NCI-H1694 treated with DMSO at 0.1 percent for 48 hours (cell line): Measurements from ENCODE around the gene SLC36A1.

Experiments used
- DNase-seq: peaks from one replicate; lab custom pipeline; 2025; lab: John Stamatoyannopoulos, UW

SLC36A1 gene

DNA sequence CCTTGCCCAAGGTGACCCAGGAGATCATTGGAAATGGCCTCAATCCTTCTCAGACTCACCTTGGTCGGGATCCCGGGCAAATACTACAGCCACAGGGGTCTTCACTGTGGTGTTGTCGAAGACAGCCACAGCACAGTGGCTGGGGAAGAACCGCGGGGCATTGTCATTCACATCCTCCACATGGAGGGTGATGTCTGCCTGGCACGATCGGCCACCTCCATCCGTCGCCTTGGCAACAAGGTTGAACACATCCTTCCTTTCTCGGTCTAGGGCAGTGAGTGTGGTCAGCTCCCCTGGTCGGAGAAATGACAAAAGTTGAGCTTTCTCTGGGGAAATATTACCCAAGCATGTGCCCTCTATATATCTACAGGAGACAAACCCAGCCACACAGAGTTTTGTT lies 86.9 kb downstream of the SLC36A1 start:
- DNase-seq: no peak

DNA sequence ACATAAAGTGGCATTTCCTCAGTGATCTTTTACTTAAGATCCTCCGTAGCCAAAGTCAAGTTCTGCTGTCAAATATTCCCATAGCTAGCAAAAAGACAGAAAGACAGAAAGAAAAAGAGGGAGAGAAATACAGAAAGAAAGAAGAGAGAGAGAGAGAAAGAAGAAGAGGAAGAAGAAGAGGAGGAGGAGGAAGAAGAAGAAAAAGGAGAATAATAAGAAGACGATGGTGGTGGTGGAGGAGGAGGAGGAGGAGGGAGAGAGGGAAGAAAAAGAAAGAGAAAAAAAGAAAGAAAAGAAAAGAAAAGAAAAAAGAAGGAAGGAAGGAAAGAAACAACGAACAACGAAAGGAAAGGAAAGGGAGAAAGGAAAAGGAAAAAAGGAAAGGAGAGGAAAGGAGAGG lies 89.6 kb downstream of the SLC36A1 start:
- no peak for DNase-seq

GRCh38 chr5:151541571-151541970 lies 94.2 kb downstream of the SLC36A1 start:
- no peak for DNase-seq
